K562 (cell line): ENCODE results near the gene CDKN2AIPNL. TPM values are rescaled to one million over a fixed set of nuclear protein-coding genes. Genes with fewer than 3 reads are reported as not detected.

Source experiments
- ATAC-seq: fragments of 200-7000 bp; cut with Tn5 transposase; 3 replicates; pipeline ENCODE4 v1.9.1; 2020; ENCODE audit warnings: moderate library complexity
- BruUV-seq: library from RNA; stranded (reverse); fragments of 400-500 nt; replicated peaks from 2 replicates; lab custom pipeline; 2021; lab: Mats Ljungman, UMichigan
- CTCF ChIA-PET: fragments of 300-600 bp; formaldehyde crosslinking; extraction: SDS; loops from one replicate; lab custom pipeline; 2021; ENCODE audit warnings: low intra/inter-chr PET ratio; lab: Yijun Ruan, JAX
- POLR2A ChIA-PET: fragments of 300-600, 350-650 bp; sonication (Branson Sonifier 250); formaldehyde crosslinking; extraction: SDS; loops from one replicate; lab custom pipeline; 2021; ENCODE audit warnings: antibody characterized with exemption, inconsistent platforms; lab: Yijun Ruan, JAX
- DNase-seq, 4 experiments: peaks; one replicate each; pipeline versions ENCODE4 v3.0.0 to v3.0.0-alpha.2; 2011 to 2018; ENCODE audit warnings: low spot score in 3 of 4, mixed read lengths in 3 of 4; ENCODE audit errors: extremely low read depth in 1 of 4
- FAIRE-seq: peaks from 2 replicates; lab custom pipeline; 2011; peaks lifted over from hg19 to GRCh38; lab: Jason Lieb, UNC
- H2AFZ ChIP-seq: 2 replicates; pipeline ENCODE4 v1.6.0; 2011; ENCODE audit warnings: low read depth, low read length, control low read depth, inconsistent platforms
- H3K27ac ChIP-seq: fragments of 200-600 bp; 3 replicates; pipeline ENCODE4 v1.8.0; 2011; ENCODE audit warnings: low read depth, mild to moderate bottlenecking, control low read depth, inconsistent platforms, low read length, moderate library complexity, mixed read lengths; ENCODE audit errors: extremely low read depth
- H3K27me3 ChIP-seq, 2 experiments: fragments of 300-600 bp in 1 of 2; 2 replicates in 1 of 2; 3 replicates in 1 of 2; pipeline versions ENCODE4 v1.6.0 to v1.8.0; 2011; ENCODE audit warnings: inconsistent platforms in 2 of 2, low read length in 2 of 2, mild to moderate bottlenecking in 1 of 2, mixed read lengths in 1 of 2, moderate library complexity in 1 of 2; ENCODE audit not compliant: control insufficient read depth in 2 of 2, insufficient read depth in 2 of 2
- H3K36me3 ChIP-seq: fragments of 300-600 bp; 3 replicates; pipeline ENCODE4 v1.8.0; 2011; ENCODE audit warnings: mild to moderate bottlenecking, low read length, inconsistent platforms; ENCODE audit not compliant: control insufficient read depth, insufficient read depth
- H3K4me1 ChIP-seq, 2 experiments: fragments of 200-600 bp in 1 of 2; replicated peaks in 1 of 2; 2 replicates in 1 of 2; 3 replicates in 1 of 2; pipeline versions ENCODE4 v1.5.1 to v1.8.0; 2011; ENCODE audit warnings: inconsistent platforms in 2 of 2, low read length in 2 of 2, mild to moderate bottlenecking in 1 of 2, mixed read lengths in 1 of 2, moderate library complexity in 1 of 2; ENCODE audit not compliant: control insufficient read depth in 2 of 2, insufficient read depth in 2 of 2
- H3K4me2 ChIP-seq: 2 replicates; pipeline ENCODE4 v1.6.1; 2011; ENCODE audit warnings: low read length, control low read depth, inconsistent platforms, mixed read lengths; ENCODE audit not compliant: insufficient read depth
- H3K4me3 ChIP-seq: fragments of 200-600 bp; sonication (generic), shearing (Covaris generic); 2 replicates; pipeline ENCODE4 v1.5.1; 2016; ENCODE audit warnings: control low read depth, inconsistent platforms
- H3K79me2 ChIP-seq: fragments of 200-600 bp; 3 replicates; pipeline ENCODE4 v1.8.0; 2011; ENCODE audit warnings: low read length, inconsistent platforms; ENCODE audit not compliant: control insufficient read depth, insufficient read depth
- H3K9ac ChIP-seq, 2 experiments: 2 replicates each; pipeline versions ENCODE4 v1.6.0 to v1.6.1; 2011; ENCODE audit warnings: low read depth in 2 of 2, low read length in 2 of 2, control low read depth in 1 of 2, inconsistent platforms in 1 of 2, mild to moderate bottlenecking in 1 of 2, mixed read lengths in 1 of 2; ENCODE audit not compliant: insufficient read depth in 1 of 2
- H3K9me1 ChIP-seq: one replicate; pipeline ENCODE4 v1.6.0; 2011; ENCODE audit warnings: inconsistent platforms, mild to moderate bottlenecking, low read length, moderate library complexity; ENCODE audit not compliant: control insufficient read depth, insufficient read depth
- H3K9me3 ChIP-seq: replicated peaks from 2 replicates; pipeline ENCODE4 v1.5.1; 2011; ENCODE audit warnings: low read depth, low read length, inconsistent platforms; ENCODE audit not compliant: control insufficient read depth, insufficient read depth
- H4K20me1 ChIP-seq: replicated peaks from 2 replicates; pipeline ENCODE4 v1.6.1; 2011; ENCODE audit warnings: low read length, inconsistent platforms, mixed read lengths; ENCODE audit not compliant: control insufficient read depth, insufficient read depth
- ASH1L ChIP-seq: fragments of 450-650 bp; IDR thresholded peaks from 2 replicates; pipeline ENCODE4 v1.6.1; 2018; ENCODE audit warnings: borderline replicate concordance, mild to moderate bottlenecking, low read depth; ENCODE audit not compliant: partially characterized antibody
- BRD9 ChIP-seq: fragments of 450-650 bp; IDR thresholded peaks from 2 replicates; pipeline ENCODE4 v1.6.1; 2018; ENCODE audit warnings: low read depth; ENCODE audit not compliant: partially characterized antibody
- CEBPB ChIP-seq: fragments of 450-650 bp; IDR thresholded peaks from 2 replicates; pipeline ENCODE4 v1.6.1; 2016; ENCODE audit warnings: missing genetic modification characterization, missing compliant biosample characterization
- FIP1L1 ChIP-seq: fragments of 200-400 bp; formaldehyde crosslinking; IDR thresholded peaks from 2 replicates; pipeline ENCODE4 v1.6.1; 2018; ENCODE audit warnings: mild to moderate bottlenecking, low read depth, low read length; ENCODE audit not compliant: poor library complexity, severe bottlenecking
- HDAC8 ChIP-seq: fragments of 450-650 bp; IDR thresholded peaks from 2 replicates; pipeline ENCODE4 v1.6.1; 2016; ENCODE audit warnings: mild to moderate bottlenecking, missing genetic modification characterization, moderate library complexity, missing compliant biosample characterization
- HNRNPLL ChIP-seq: fragments of 200-400 bp; formaldehyde crosslinking; IDR thresholded peaks from 2 replicates; pipeline ENCODE4 v1.6.1; 2017; ENCODE audit warnings: low read length, low read depth, mild to moderate bottlenecking; ENCODE audit not compliant: poor library complexity, severe bottlenecking
- IRF1 ChIP-seq: sonication (generic); formaldehyde crosslinking; IDR thresholded peaks from 2 replicates; pipeline ENCODE4 v1.8.0; 2022; ENCODE audit warnings: missing genetic modification reagents, mild to moderate bottlenecking, borderline replicate concordance
- NELFE ChIP-seq: IDR thresholded peaks from 2 replicates; pipeline ENCODE4 v1.6.1; 2011; ENCODE audit warnings: mild to moderate bottlenecking; ENCODE audit not compliant: insufficient read depth, insufficient read length
- NFATC3 ChIP-seq: fragments of 450-650 bp; IDR thresholded peaks from 2 replicates; pipeline ENCODE4 v1.6.1; 2017; ENCODE audit warnings: mild to moderate bottlenecking
- NFE2 ChIP-seq: IDR thresholded peaks from 2 replicates; pipeline ENCODE4 v1.6.1; 2014; ENCODE audit warnings: antibody characterized with exemption, low read depth
- THAP7 ChIP-seq: fragments of 250-450 bp; sonication (Bioruptor Pico); IDR thresholded peaks from 2 replicates; pipeline ENCODE4 v1.5.0; 2021
- VEZF1 ChIP-seq: fragments of 200-800 bp; sonication (Bioruptor generic); IDR thresholded peaks from 2 replicates; pipeline ENCODE4 v1.6.1; 2017; ENCODE audit warnings: missing genetic modification characterization, missing compliant biosample characterization
- XRCC3 ChIP-seq: fragments of 450-650 bp; IDR thresholded peaks from 2 replicates; pipeline ENCODE4 v1.6.1; 2017; ENCODE audit warnings: mild to moderate bottlenecking, moderate library complexity
- ZBTB33 ChIP-seq: sonication (generic); formaldehyde crosslinking; IDR thresholded peaks from 2 replicates; pipeline ENCODE4 v1.8.1; 2023; ENCODE audit warnings: mild to moderate bottlenecking, missing genetic modification reagents
- ZBTB7A ChIP-seq: IDR thresholded peaks from 2 replicates; pipeline ENCODE4 v1.6.1; 2011; ENCODE audit warnings: low read depth, mild to moderate bottlenecking, low read length, moderate library complexity, borderline replicate concordance; ENCODE audit not compliant: control insufficient read depth
- WGBS: fragments of 100-300 bp; shearing (Covaris generic); methylation state at CpG from one replicate; pipeline ENCODE4 v1.1.6; 2016; ENCODE audit warnings: low coverage, mixed read lengths; ENCODE audit not compliant: insufficient coverage; ENCODE audit errors: missing lambda C conversion rate; 5-methylcytosine and 5-hydroxymethylcytosine counted together
- in situ Hi-C: fragments of 300-500 bp; cut with MboI; formaldehyde crosslinking; loops from 4 replicates; pipeline ENCODE4 v1.15.0; 2018; ENCODE audit warnings: inconsistent platforms, mixed read lengths
- intact Hi-C: fragments of 100-400 bp; cut with micrococcal nuclease; formaldehyde crosslinking; loops from 2 replicates; pipeline ENCODE4 v1.14.2; 2022
- polyA plus RNA-seq, 8 experiments: library from polyadenylated mRNA; depleted of rRNA in 4 of 8; stranded (reverse) in 5 of 8; unstranded in 3 of 8; fragments of >200 nt; fragmentation: Nextera tagmentation in 2 of 8; fragmentation: Illumina TruSeq in 1 of 8; extraction: Ambion mirVana in 2 of 8; extraction: Trizol in 1 of 8; gene quantifications; 2 replicates each; pipeline versions ENCODE4 v1.2.1 to v1.2.3, GENCODE V29; 2011 to 2014; ENCODE audit warnings: inconsistent platforms in 1 of 8, missing spikeins in 1 of 8
- total RNA-seq, 7 experiments: library from RNA; depleted of rRNA in 6 of 7; stranded (reverse); fragments of >200 nt in 6 of 7; fragmentation: Illumina TruSeq in 2 of 7; extraction: Trizol in 2 of 7; gene quantifications; 2 replicates each; pipeline versions ENCODE4 v1.2.1 to v1.2.3, GENCODE V29; 2011 to 2021; ENCODE audit warnings: low replicate concordance in 1 of 7

The CDKN2AIPNL gene
- total and polyA plus RNA-seq, 9 of the 15 experiments (the other 6 are each of a cell fraction or from before 2014, with no cell fraction given) = 19.9 to 46.9 (median 42.2) TPM

GRCh38 chr5:134457801-134458200 lies 46.1 kb upstream of the CDKN2AIPNL start:
- H4K20me1 ChIP-seq = no peaks in the 10 kb centered on the region
- H3K79me2 ChIP-seq = no peaks in the 10 kb centered on the region
- H3K27ac ChIP-seq = no peak overlapping the region
- no peaks in the 10 kb centered on the region for H3K27me3 ChIP-seq
- TF ChIP-seq HDAC8 (tag) (no peak), FIP1L1 (no peak), NFATC3 (no peak), BRD9 (no peak), ASH1L (no peak), NFE2 (no peak), IRF1 (CRISPR knock-in tag) (no peak), THAP7 (CRISPR knock-in tag) (no peak), XRCC3 (no peak), HNRNPLL (no peak), ZBTB7A (no peak), NELFE (no peak), VEZF1 (CRISPR knock-in tag) (no peak), ZBTB33 (CRISPR knock-in tag) (no peak), CEBPB (tag) (no peak)
- TF ChIP-seq, all 486 proteins: peak for 0
- no peaks in the 10 kb centered on the region for H3K9me3 ChIP-seq
- H2AFZ ChIP-seq = no peak overlapping the region
- 69% methylated on average over 2 of the region's 3 CpGs for WGBS
- no peaks in the 10 kb centered on the region for H3K36me3 ChIP-seq
- no TSS peak for BruUV-seq
- no peak overlapping the region for H3K4me3 ChIP-seq
- ChIA-PET CTCF (no interaction called here), POLR2A (interaction anchor here (0.6 to 0.8 kb wide), 2 partner anchors 11 to 208 kb away, joined by 3 to 4 read pairs; no protein-coding TSS in a partner anchor)
- in situ Hi-C loops = no loop called here
- H3K9ac ChIP-seq = no peak overlapping the region
- no peak for FAIRE-seq
- H3K9me1 ChIP-seq = no peaks in the 10 kb centered on the region
- intact Hi-C loops = no loop called here
- H3K4me2 ChIP-seq = no peak overlapping the region
- peak in 1 of 4 experiments; percentile 3 for DNase-seq
- no peak for ATAC-seq
- H3K4me1 ChIP-seq = peaks cover 0 to 13% of the 10 kb centered on the region in 2 experiments; a peak in 2 of 5 replicates
